Measurements from ENCODE around the gene SPDYE1.
"Not testable (repeated sequence)": the region's sequence is repeated elsewhere in the genome, so short reads cannot be mapped to it uniquely, and the experiment has no call there.

The SPDYE1 gene

GRCh38 chr7:43990829-43991228 lies 6.9 kb upstream of the SPDYE1 start:
- intact Hi-C loops (cut with DNase I; ENCODE audit: low total_unique reads); H3K27ac ChIP-seq; H3K4me3 ChIP-seq; H3K4me1 ChIP-seq; H3K9me3 ChIP-seq; DNase-seq; H3K36me3 ChIP-seq; H3K27me3 ChIP-seq: not testable (repeated sequence)

GRCh38 chr7:43992896-43993295 lies 4.8 kb upstream of the SPDYE1 start:
- H3K4me1 ChIP-seq; intact Hi-C loops (cut with DNase I; ENCODE audit: low total_unique reads); H3K27me3 ChIP-seq; H3K9me3 ChIP-seq; H3K4me3 ChIP-seq; DNase-seq; H3K27ac ChIP-seq; H3K36me3 ChIP-seq: not testable (repeated sequence)

GRCh38 chr7:43994681-43995080 lies 3.0 kb upstream of the SPDYE1 start:
- H3K27me3 ChIP-seq; H3K27ac ChIP-seq; H3K4me1 ChIP-seq; H3K36me3 ChIP-seq; H3K4me3 ChIP-seq; H3K9me3 ChIP-seq; intact Hi-C loops (cut with DNase I; ENCODE audit: low total_unique reads); DNase-seq: not testable (repeated sequence)

GRCh38 chr7:44012081-44012480 lies 14.4 kb downstream of the SPDYE1 start:
- peaks cover 7 to 45% (median 21%) of the 10 kb centered on the region in 3 donors for H3K36me3 ChIP-seq
- H3K27ac ChIP-seq; intact Hi-C loops (cut with DNase I; ENCODE audit: low total_unique reads); H3K4me1 ChIP-seq; H3K4me3 ChIP-seq; H3K9me3 ChIP-seq; H3K27me3 ChIP-seq; DNase-seq: not testable (repeated sequence)

GRCh38 chr7:44015090-44015489 lies 17.4 kb downstream of the SPDYE1 start:
- H3K9me3 ChIP-seq; DNase-seq; H3K27ac ChIP-seq; H3K27me3 ChIP-seq; H3K4me3 ChIP-seq; intact Hi-C loops (cut with DNase I; ENCODE audit: low total_unique reads): not testable (repeated sequence)
- Histone ChIP-seq H3K4me1 (peaks cover 0 to 15% (median 10%) of the 10 kb centered on the region in 4 donors), H3K36me3 (peaks cover 6 to 30% (median 21%) of the 10 kb centered on the region in 3 donors)

- Histone ChIP-seq H3K27ac (peak overlapping the region; percentile 78 to 79), H3K36me3 (peaks cover 0 to 14% (median 10%) of the 10 kb centered on the region in 3 donors), H3K4me3 (peak overlapping the region; percentile 71 to 84), H3K4me1 (peaks cover 0 to 17% (median 11%) of the 10 kb centered on the region in 4 donors)
- DNase-seq = peak; percentile 95 to 99
- H3K27me3 ChIP-seq; H3K9me3 ChIP-seq; intact Hi-C loops (cut with DNase I; ENCODE audit: low total_unique reads): not testable (repeated sequence)
- TF ChIP-seq CTCF (IDR thresholded peaks at IDR 0.05) = peak; percentile 62 to 67
Measured at GRCh38 chr7:44018857-44019807, 21.4 kb downstream of the SPDYE1 start.

GRCh38 chr7:44019825-44020224 lies 22.1 kb downstream of the SPDYE1 start:
- not testable (repeated sequence) for H3K9me3 ChIP-seq, DNase-seq, H3K36me3 ChIP-seq, H3K4me3 ChIP-seq, H3K27me3 ChIP-seq
- H3K4me1 ChIP-seq = peaks cover 0 to 17% (median 11%) of the 10 kb centered on the region in 4 donors
- peak overlapping the region; percentile 78 to 79 for H3K27ac ChIP-seq
- intact Hi-C loops (cut with DNase I; ENCODE audit: low total_unique reads) = loop anchor here (5.0 kb wide), 1 partner anchor 547 kb away; no protein-coding TSS in a partner anchor

- H3K4me1 ChIP-seq = peaks cover 0 to 17% (median 11%) of the 10 kb centered on the region in 4 donors
- H3K36me3 ChIP-seq, H3K27ac ChIP-seq, H3K4me3 ChIP-seq, H3K9me3 ChIP-seq, DNase-seq, H3K27me3 ChIP-seq: not testable (repeated sequence)
- intact Hi-C loops (cut with DNase I; ENCODE audit: low total_unique reads) = loop anchor here (5.0 kb wide), 1 partner anchor 545 kb away; no protein-coding TSS in a partner anchor
Measured at GRCh38 chr7:44022069-44022468, 24.4 kb downstream of the SPDYE1 start.

- H3K4me1 ChIP-seq = peaks cover 0 to 13% (median 8%) of the 10 kb centered on the region in 4 donors
- H3K27ac ChIP-seq, H3K9me3 ChIP-seq, H3K27me3 ChIP-seq, H3K4me3 ChIP-seq, H3K36me3 ChIP-seq, DNase-seq: not testable (repeated sequence)
- intact Hi-C loops (cut with DNase I; ENCODE audit: low total_unique reads) = loop anchor here (5.0 kb wide), 1 partner anchor 544 kb away; no protein-coding TSS in a partner anchor
Measured at GRCh38 chr7:44022796-44023467, 25.2 kb downstream of the SPDYE1 start.

GRCh38 chr7:44029433-44029832 lies 31.7 kb downstream of the SPDYE1 start:
- DNase-seq; H3K27me3 ChIP-seq; intact Hi-C loops (cut with DNase I; ENCODE audit: low total_unique reads); H3K9me3 ChIP-seq; H3K4me3 ChIP-seq; H3K36me3 ChIP-seq; H3K27ac ChIP-seq; H3K4me1 ChIP-seq: not testable (repeated sequence)

GRCh38 chr7:44030029-44030428 lies 32.3 kb downstream of the SPDYE1 start:
- H3K36me3 ChIP-seq; H3K27me3 ChIP-seq; H3K27ac ChIP-seq; H3K9me3 ChIP-seq; H3K4me1 ChIP-seq; intact Hi-C loops (cut with DNase I; ENCODE audit: low total_unique reads); H3K4me3 ChIP-seq; DNase-seq: not testable (repeated sequence)

- H3K4me3 ChIP-seq; H3K4me1 ChIP-seq; H3K27me3 ChIP-seq; H3K27ac ChIP-seq; H3K36me3 ChIP-seq; intact Hi-C loops (cut with DNase I; ENCODE audit: low total_unique reads); DNase-seq; H3K9me3 ChIP-seq: not testable (repeated sequence)
Measured at GRCh38 chr7:44031319-44031718, 33.6 kb downstream of the SPDYE1 start.

- H3K27ac ChIP-seq; DNase-seq; intact Hi-C loops (cut with DNase I; ENCODE audit: low total_unique reads); H3K36me3 ChIP-seq; H3K4me1 ChIP-seq; H3K27me3 ChIP-seq; H3K9me3 ChIP-seq; H3K4me3 ChIP-seq: not testable (repeated sequence)
Measured at GRCh38 chr7:44032031-44032430, 34.3 kb downstream of the SPDYE1 start.
